22Rv1 (cell line): ENCODE measurements around the gene TIGD1.

ENCODE experiments used
- CTCF ChIP-seq: fragments of 450-650 bp; IDR thresholded peaks from 2 replicates; pipeline ENCODE4 v1.5.1; 2017; ENCODE audit warnings: mild to moderate bottlenecking
- ZFX ChIP-seq: fragments of 450-650 bp; IDR thresholded peaks from 2 replicates; pipeline ENCODE4 v1.6.1; 2017; ENCODE audit warnings: antibody characterized with exemption, borderline replicate concordance

- TF ChIP-seq CTCF (no peak), ZFX (no peak)
These were observed 38.9 kb downstream of the TIGD1 start for GRCh38 chr2:232511336-232511890.
